ENCODE measurements around the gene ECHDC3.

Gene ECHDC3

GRCh38 chr10:11810973-11811372, 68.8 kb downstream of the ECHDC3 start:
- DNase-seq (ENCODE audit: low spot score), result no peak

GRCh38 chr10:11813177-11813576, 71.0 kb downstream of the ECHDC3 start:
- no peak for DNase-seq (ENCODE audit: low spot score)

All from SK-N-DZ (cell line).